ENCODE results near the gene RIT2. TPM values are rescaled to one million over a fixed set of nuclear protein-coding genes. Genes with fewer than 3 reads are reported as not detected.

RIT2 gene
- total RNA-seq, 1 experiment from 2014 or later: not detected

- no peak overlapping the region for H3K27ac ChIP-seq
- no peak overlapping the region for H3K4me3 ChIP-seq
- no peaks in the 10 kb centered on the region for H3K4me1 ChIP-seq (replicated peaks)
- no peaks in the 10 kb centered on the region for H3K36me3 ChIP-seq
- no peaks in the 10 kb centered on the region for H3K9me3 ChIP-seq (replicated peaks)
- no peaks in the 10 kb centered on the region for H3K27me3 ChIP-seq (replicated peaks)
- DNase-seq (ENCODE audit: low read depth in 1 of 2, low spot score in 2 of 2): no peak
Measured at GRCh38 chr18:42730272-42730671, 385.2 kb downstream of the RIT2 start.

GRCh38 chr18:42719221-42719620, 396.3 kb downstream of the RIT2 start:
- no peaks in the 10 kb centered on the region for H3K9me3 ChIP-seq (replicated peaks)
- no peaks in the 10 kb centered on the region for H3K4me1 ChIP-seq (replicated peaks)
- DNase-seq (ENCODE audit: low read depth in 1 of 2, low spot score in 2 of 2): no peak
- no peak overlapping the region for H3K4me3 ChIP-seq
- no peak overlapping the region for H3K27ac ChIP-seq
- H3K27me3 ChIP-seq (replicated peaks): 0 out of 2 replicates have a peak, but pooled peaks cover 3% of the 10 kb centered on the region
- H3K36me3 ChIP-seq: no peaks in the 10 kb centered on the region

GRCh38 chr18:42712065-42712464, 403.4 kb downstream of the RIT2 start:
- no peak for DNase-seq (ENCODE audit: low read depth in 1 of 2, low spot score in 2 of 2)
- H3K4me3 ChIP-seq: no peak overlapping the region
- 0 out of 2 replicates have a peak, but pooled peaks cover under 1% of the 10 kb centered on the region for H3K27me3 ChIP-seq (replicated peaks)
- H3K4me1 ChIP-seq (replicated peaks): no peaks in the 10 kb centered on the region
- H3K9me3 ChIP-seq (replicated peaks): no peaks in the 10 kb centered on the region
- H3K36me3 ChIP-seq: no peaks in the 10 kb centered on the region
- no peak overlapping the region for H3K27ac ChIP-seq

- Histone ChIP-seq H3K27me3 (replicated peaks) (no peaks in the 10 kb centered on the region), H3K9me3 (replicated peaks) (no peaks in the 10 kb centered on the region), H3K4me3 (no peak overlapping the region), H3K27ac (no peak overlapping the region), H3K4me1 (replicated peaks) (no peaks in the 10 kb centered on the region), H3K36me3 (no peaks in the 10 kb centered on the region)
- DNase-seq (ENCODE audit: low read depth in 1 of 2, low spot score in 2 of 2): no peak
Measured at GRCh38 chr18:42707080-42707479, 408.4 kb downstream of the RIT2 start.

- Histone ChIP-seq H3K9me3 (replicated peaks) (no peaks in the 10 kb centered on the region), H3K27ac (no peak overlapping the region), H3K4me3 (no peak overlapping the region), H3K4me1 (replicated peaks) (no peaks in the 10 kb centered on the region), H3K36me3 (no peaks in the 10 kb centered on the region), H3K27me3 (replicated peaks) (no peaks in the 10 kb centered on the region)
- DNase-seq (ENCODE audit: low read depth in 1 of 2, low spot score in 2 of 2): no peak
Measured at GRCh38 chr18:42706618-42707017, 408.9 kb downstream of the RIT2 start.

- Histone ChIP-seq H3K36me3 (no peaks in the 10 kb centered on the region), H3K27ac (no peak overlapping the region), H3K27me3 (replicated peaks) (no peaks in the 10 kb centered on the region), H3K9me3 (replicated peaks) (no peaks in the 10 kb centered on the region), H3K4me3 (no peak overlapping the region), H3K4me1 (replicated peaks) (no peaks in the 10 kb centered on the region)
- DNase-seq (ENCODE audit: low read depth in 1 of 2, low spot score in 2 of 2): no peak
Measured at GRCh38 chr18:42706029-42706608, 409.4 kb downstream of the RIT2 start.

Other genes with a start within 250 kb of the RIT2 start
- gene SYT4, start 161.8 kb upstream of the RIT2 start, total RNA-seq (2014; rRNA removed; shearing (Covaris generic)): not detected in 2 replicates

Measured in SJSA1 (cell line).